Measurements from ENCODE around the gene PPP2R2C. TPM values are rescaled to one million over a fixed set of nuclear protein-coding genes. Genes with fewer than 3 reads are reported as not detected.

PPP2R2C gene
- total RNA-seq, 1 experiment from 2014 or later = 26.7 TPM

DNA sequence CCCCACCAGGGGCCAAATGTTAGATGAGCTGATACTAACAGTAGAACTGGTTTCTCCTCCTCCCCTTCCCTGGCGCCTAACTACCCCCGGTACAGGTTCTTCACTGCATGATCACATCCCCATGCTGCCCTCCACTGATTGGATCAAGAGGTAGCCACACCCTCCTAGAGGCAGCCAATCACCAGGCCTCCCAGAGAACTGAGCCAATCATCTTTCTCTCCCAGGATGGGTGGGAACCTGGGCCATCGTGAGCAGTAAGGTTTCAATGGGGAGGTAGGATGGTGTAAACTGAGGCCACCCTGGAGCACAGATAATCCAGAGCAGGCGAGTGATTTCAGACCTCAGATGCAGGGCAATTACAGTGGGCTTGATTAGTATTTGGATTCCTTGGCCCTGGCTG is 64.2 kb downstream of the PPP2R2C start:
- ChIA-PET CTCF (no interaction called here), POLR2A (no interaction called here)
- ATAC-seq = no peak; the same call in 1 of the 2 replicates
- Histone ChIP-seq H3K27ac (ENCODE audit: low read length) (no peak overlapping the region), H3K27me3 (ENCODE audit: control insufficient read depth, insufficient read depth, low read length) (no peaks in the 10 kb centered on the region), H3K4me1 (ENCODE audit: control insufficient read depth, insufficient read depth, low read length) (peaks cover 5% of the 10 kb centered on the region; the same call in 1 of the 2 replicates), H3K4me3 (ENCODE audit: low read depth in 2 of 2, low read length in 2 of 2) (no peak overlapping the region), H3K36me3 (ENCODE audit: control insufficient read depth, insufficient read depth, low read length) (no peaks in the 10 kb centered on the region), H3K9me3 (ENCODE audit: control insufficient read depth, insufficient read depth, low read depth, low read length) (no peaks in the 10 kb centered on the region)
- intact Hi-C loops (cut with micrococcal nuclease; ENCODE audit: unreplicated experiment) (no loop called here), in situ Hi-C loops (cut with HindIII; ENCODE audit: low pct_unique_long_range_greater_than_20kb, low sequenced_read_pairs) (no loop called here)
- no TSS peak for BruUV-seq (replicated peaks)
- TF ChIP-seq TCF7L2 (IDR thresholded peaks at IDR 0.05; ENCODE audit: low read depth, low read length) (no peak), POLR2AphosphoS5 (IDR thresholded peaks at IDR 0.05; ENCODE audit: low read depth, low read length) (no peak), SIN3A (IDR thresholded peaks at IDR 0.05; ENCODE audit: borderline replicate concordance, insufficient read depth, low read depth, low read length) (no peak)
- TF ChIP-seq, protein P1, sequence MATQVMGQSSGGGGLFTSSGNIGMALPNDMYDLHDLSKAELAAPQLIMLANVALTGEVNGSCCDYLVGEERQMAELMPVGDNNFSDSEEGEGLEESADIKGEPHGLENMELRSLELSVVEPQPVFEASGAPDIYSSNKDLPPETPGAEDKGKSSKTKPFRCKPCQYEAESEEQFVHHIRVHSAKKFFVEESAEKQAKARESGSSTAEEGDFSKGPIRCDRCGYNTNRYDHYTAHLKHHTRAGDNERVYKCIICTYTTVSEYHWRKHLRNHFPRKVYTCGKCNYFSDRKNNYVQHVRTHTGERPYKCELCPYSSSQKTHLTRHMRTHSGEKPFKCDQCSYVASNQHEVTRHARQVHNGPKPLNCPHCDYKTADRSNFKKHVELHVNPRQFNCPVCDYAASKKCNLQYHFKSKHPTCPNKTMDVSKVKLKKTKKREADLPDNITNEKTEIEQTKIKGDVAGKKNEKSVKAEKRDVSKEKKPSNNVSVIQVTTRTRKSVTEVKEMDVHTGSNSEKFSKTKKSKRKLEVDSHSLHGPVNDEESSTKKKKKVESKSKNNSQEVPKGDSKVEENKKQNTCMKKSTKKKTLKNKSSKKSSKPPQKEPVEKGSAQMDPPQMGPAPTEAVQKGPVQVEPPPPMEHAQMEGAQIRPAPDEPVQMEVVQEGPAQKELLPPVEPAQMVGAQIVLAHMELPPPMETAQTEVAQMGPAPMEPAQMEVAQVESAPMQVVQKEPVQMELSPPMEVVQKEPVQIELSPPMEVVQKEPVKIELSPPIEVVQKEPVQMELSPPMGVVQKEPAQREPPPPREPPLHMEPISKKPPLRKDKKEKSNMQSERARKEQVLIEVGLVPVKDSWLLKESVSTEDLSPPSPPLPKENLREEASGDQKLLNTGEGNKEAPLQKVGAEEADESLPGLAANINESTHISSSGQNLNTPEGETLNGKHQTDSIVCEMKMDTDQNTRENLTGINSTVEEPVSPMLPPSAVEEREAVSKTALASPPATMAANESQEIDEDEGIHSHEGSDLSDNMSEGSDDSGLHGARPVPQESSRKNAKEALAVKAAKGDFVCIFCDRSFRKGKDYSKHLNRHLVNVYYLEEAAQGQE (IDR thresholded peaks at IDR 0.05; ENCODE audit: insufficient read depth in 1 of 2, low read depth in 2 of 2, low read length in 1 of 2) = no peak
- TF ChIP-seq, protein P2, sequence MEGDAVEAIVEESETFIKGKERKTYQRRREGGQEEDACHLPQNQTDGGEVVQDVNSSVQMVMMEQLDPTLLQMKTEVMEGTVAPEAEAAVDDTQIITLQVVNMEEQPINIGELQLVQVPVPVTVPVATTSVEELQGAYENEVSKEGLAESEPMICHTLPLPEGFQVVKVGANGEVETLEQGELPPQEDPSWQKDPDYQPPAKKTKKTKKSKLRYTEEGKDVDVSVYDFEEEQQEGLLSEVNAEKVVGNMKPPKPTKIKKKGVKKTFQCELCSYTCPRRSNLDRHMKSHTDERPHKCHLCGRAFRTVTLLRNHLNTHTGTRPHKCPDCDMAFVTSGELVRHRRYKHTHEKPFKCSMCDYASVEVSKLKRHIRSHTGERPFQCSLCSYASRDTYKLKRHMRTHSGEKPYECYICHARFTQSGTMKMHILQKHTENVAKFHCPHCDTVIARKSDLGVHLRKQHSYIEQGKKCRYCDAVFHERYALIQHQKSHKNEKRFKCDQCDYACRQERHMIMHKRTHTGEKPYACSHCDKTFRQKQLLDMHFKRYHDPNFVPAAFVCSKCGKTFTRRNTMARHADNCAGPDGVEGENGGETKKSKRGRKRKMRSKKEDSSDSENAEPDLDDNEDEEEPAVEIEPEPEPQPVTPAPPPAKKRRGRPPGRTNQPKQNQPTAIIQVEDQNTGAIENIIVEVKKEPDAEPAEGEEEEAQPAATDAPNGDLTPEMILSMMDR (IDR thresholded peaks at IDR 0.05) = no peak
- no peak for DNase-seq (ENCODE audit: low read depth, low spot score)

DNA sequence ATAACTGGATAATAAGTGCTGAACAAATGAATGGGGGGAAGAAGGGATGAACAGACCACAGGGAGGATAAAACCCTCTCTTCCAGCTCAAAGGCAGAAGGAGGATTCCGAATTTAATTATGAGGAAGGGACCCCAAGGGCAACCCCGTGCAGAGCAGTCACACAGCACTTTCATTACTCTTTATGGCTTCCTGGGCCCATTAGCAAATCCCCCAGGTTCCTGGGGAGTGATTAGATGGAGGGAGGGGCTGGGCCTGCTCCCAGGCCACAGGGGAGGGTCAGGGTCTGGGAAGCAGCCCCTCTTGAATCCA is 67.1 kb downstream of the PPP2R2C start:
- intact Hi-C loops (cut with micrococcal nuclease; ENCODE audit: unreplicated experiment) (no loop called here), in situ Hi-C loops (cut with HindIII; ENCODE audit: low pct_unique_long_range_greater_than_20kb, low sequenced_read_pairs) (no loop called here)
- no TSS peak for BruUV-seq (replicated peaks)
- DNase-seq (ENCODE audit: low read depth, low spot score) (no peak), ATAC-seq (no peak)
- Histone ChIP-seq H3K36me3 (ENCODE audit: control insufficient read depth, insufficient read depth, low read length) (no peaks in the 10 kb centered on the region), H3K4me1 (ENCODE audit: control insufficient read depth, insufficient read depth, low read length) (peaks cover 5% of the 10 kb centered on the region; the same call in 1 of the 2 replicates), H3K27ac (ENCODE audit: low read length) (no peak overlapping the region), H3K4me3 (ENCODE audit: low read depth in 2 of 2, low read length in 2 of 2) (no peak overlapping the region), H3K27me3 (ENCODE audit: control insufficient read depth, insufficient read depth, low read length) (no peaks in the 10 kb centered on the region), H3K9me3 (ENCODE audit: control insufficient read depth, insufficient read depth, low read depth, low read length) (no peaks in the 10 kb centered on the region)
- CTCF ChIA-PET = no interaction called here
- POLR2A ChIA-PET = no interaction called here
- TF ChIP-seq POLR2AphosphoS5 (IDR thresholded peaks at IDR 0.05; ENCODE audit: low read depth, low read length) (no peak), SIN3A (IDR thresholded peaks at IDR 0.05; ENCODE audit: borderline replicate concordance, insufficient read depth, low read depth, low read length) (no peak), TCF7L2 (IDR thresholded peaks at IDR 0.05; ENCODE audit: low read depth, low read length) (no peak)
- TF ChIP-seq, protein P1 (IDR thresholded peaks at IDR 0.05; ENCODE audit: insufficient read depth in 1 of 2, low read depth in 2 of 2, low read length in 1 of 2) = no peak
- TF ChIP-seq, protein P2 (IDR thresholded peaks at IDR 0.05) = no peak
